GM18526 (cell line): ENCODE results near the gene SHC4.

Source experiments
- POLR2A ChIP-seq: IDR thresholded peaks from 3 replicates; pipeline ENCODE4 v1.6.1; 2011; ENCODE audit not compliant: insufficient read length; ENCODE audit errors: extremely low read depth

The SHC4 gene

DNA sequence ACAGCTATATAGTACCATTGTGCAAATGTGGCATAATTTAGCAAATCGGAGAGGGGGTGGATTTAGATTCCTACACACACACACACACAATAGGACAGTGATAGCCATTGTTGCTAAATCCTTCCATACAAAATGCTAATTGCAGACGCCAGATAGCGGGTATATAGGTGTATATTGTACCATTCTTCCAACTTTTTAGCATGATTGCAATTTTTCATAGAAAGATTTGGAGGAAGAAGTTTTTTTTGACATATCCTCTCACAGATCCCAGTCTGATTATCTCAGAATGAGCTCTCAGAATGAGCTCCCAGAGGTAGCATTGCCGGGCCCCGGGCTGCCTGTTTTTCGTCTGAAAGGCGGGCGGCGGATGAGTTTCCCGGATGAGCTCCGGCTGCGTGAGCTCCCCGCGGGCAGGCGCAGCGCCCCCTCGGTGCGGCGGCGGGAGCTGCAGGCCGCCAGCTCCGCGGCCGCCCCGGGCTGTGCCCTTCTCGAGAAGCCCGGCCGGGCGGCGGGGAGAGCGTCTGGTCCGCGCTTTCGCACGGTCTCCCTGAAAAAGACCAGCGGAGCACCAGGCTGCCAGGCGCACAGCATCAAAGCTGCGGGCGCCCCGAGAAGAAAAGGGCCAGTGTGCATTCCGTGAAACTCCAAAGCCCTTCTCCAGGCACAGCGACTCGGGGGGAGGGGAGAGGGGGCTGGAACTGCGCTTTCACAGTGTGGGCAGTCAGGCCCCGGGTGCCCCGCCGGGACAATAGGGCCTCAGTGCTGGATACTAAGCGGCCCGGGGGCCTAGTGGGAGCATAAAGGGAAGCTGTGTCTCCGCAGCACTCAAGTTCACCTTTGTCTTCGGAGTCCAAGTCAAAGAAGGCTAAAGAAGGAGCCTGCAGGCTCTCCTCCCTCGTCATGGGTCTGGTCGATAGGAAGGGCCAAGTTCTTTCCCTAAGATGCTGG is 12.0 kb upstream of the SHC4 start:
- no peak for TF ChIP-seq POLR2A

DNA sequence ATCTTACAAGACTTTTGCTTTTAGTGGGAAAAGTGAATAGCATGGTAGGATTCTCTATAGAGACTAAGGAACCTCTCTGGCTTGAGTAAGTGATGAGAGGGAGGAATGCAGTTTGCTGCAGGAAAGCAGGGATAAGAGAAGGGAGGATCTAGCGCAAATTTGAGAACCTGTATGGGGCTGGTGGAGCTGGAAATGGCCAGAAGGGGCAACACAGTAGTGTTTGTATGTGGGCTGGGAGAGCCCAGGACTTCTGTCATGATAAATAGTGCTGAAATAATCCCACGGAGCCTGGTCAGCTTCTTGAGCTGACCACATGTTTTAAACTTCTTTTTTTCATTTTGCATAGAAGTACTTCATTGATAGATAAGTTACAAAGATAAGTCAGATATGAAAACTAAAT is 11.2 kb upstream of the SHC4 start:
- TF ChIP-seq POLR2A = no peak

DNA sequence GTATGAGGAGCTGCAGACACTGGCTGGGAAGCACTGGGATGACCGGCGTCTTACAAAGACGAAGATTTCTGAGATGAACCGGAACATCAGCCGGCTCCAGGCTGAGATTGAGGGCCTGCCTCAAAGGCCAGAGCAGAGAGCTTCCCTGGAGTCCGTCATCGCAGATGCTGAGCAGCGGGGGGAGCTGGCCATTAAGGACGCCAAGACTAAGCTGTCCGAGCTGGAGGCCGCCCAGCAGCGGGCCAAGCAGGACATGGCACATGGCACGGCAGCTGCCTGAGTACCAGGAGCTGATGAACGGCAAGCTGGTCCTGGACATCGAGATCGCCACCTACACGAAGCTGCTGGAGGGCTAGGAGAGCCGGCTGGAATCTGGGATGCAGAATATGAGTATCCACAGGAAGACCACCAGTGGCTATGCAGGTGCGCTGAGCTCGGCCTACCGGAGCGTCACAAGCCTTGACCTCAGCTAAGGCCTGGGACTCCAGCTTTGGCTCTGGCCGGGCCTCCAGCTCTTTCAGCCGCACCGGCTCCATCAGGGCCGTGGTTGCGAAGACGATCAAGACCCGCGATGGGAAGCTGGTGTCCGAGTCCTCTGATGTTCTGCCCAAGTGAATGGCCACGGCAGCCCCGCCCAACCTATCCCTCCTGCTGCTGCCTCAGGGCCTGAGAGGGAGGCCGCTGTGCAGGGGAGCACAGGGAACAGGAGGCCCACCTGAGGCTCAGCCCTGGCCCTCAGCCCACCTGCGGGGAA is 9.2 kb upstream of the SHC4 start:
- no peak for TF ChIP-seq POLR2A

DNA sequence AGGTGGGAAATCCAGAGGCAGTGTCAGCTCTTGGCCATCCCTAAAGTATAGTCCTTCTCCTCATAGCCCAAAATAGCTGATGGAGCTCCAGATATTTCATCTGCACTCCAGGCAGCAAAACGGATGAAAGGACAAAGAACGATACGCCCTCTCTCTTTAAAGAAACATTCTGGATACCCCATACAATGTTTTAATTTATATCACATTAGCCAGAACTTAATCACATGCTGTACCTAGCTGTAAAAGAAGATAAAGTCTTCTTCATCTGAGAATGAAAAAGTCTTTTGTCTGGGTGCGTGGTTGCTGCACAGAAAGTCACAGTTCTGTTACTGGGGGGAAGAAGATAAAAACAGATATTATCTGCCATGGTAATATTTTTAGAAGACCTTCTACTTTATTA is 4.3 kb upstream of the SHC4 start:
- TF ChIP-seq POLR2A = no peak

- no peak for TF ChIP-seq POLR2A
Observed at GRCh38 chr15:48967336-48967735, 3.6 kb upstream of the SHC4 start.

DNA sequence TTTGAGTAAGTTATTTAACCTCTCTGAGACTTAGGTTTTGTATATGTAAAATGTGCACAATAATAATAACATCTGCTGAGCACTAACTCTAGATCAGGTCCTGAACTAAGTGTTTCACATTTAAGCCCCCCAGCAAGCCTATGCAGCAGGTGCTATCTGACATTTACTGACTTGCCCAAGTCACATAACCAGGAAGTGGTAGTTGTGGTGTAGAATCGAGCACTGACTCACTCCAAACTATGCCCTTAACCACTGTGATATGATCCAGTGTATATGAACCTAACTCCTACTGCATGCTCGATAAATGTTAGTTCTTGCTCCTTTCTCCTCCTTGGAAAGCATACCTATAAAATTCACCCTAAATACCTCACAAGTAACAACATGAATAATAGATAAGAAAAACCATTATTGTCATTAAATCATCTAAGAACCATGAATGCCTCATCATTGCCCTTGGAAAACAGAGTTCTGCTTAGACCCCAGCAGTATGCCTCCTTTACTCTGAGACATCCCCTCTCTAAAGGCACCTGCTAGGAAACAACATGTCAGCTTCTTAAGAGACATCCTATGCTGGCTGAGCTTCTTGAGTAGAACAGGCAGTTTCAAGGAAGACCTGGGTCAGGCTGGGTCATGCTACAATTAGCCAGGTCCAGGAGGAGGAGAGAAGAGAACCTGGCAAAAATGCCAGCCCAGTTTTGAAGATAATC is 3.0 kb upstream of the SHC4 start:
- no peak for TF ChIP-seq POLR2A

DNA sequence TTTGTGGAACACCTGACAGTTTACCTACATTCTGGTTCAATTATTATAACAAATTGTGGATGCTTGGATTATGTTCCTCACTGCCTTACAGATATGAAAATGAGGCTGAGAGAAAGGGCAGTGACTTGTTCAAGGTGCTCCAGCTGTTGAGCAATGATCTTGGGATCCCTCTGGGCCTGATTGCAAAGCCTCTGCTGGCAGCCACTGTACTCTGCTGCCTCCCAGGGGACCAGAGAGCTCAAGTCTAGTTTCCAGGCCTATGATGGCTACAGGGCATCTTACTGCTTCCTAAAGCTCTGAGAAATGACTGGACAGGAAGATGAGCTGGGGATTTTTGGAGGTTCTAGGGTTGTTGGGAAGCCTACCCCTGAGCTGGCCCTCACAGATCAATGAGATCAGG is 2.3 kb upstream of the SHC4 start:
- TF ChIP-seq POLR2A = no peak

DNA sequence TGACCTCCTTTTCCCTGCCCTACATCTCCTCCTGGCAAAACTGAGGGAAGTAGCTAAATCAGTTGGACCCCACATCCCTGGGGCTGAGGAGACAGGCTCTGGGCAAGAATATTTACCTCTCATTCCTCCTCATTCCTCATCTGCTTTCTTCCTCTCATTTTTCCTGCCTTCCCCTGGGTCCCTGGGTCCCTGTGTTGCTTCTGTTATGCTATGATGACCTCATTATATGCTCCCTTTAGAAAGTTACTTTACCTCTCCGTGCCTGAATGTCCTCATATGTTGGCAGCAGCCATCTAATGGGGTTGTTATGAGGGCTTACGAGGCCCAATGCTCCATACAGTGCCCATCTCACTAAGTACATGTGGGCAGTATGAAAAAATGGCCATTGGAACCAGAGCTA is 1.2 kb upstream of the SHC4 start:
- no peak for TF ChIP-seq POLR2A

DNA sequence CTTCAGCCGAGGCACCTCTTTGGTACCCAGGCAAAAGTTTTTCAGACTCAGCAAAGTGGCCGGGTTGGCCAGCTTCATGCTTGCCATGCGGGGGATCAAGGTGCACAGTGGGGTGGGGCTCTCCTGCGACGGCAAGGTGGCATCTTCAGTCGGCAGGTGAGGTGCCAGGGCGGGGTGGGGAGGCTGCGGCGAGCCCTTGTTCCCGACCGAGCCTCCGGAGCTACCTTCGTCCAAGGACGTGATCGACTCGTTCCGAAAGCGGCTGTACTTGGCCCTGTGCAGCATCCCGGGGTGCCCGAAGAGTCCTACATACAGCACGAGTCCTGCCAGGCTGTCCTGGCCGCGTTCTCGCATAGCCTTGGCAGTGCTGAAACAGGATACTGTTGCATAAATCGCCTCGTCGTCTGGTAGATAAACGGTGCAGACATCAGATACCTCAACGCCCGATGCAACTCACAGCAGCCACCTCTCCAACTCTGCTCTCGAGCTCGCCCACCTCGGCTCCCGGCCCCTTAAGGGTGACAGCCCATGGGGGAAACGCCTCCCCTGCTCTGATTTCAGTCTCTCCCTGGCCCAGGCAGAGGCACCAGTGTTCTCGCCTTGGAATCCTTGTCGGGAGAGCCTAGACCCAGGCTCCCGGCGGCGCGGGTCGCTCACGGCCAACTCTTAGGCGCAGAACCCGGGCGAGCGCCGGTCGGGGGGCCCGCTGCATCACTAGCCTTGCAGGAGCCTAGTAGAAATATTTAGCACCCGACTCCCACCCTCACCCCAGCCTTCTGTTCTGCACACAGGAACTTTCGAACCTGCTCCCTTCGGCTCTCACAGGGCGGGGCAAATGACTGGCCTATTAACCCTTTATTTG is 826 bp downstream of the SHC4 start:
- TF ChIP-seq POLR2A = no peak

DNA sequence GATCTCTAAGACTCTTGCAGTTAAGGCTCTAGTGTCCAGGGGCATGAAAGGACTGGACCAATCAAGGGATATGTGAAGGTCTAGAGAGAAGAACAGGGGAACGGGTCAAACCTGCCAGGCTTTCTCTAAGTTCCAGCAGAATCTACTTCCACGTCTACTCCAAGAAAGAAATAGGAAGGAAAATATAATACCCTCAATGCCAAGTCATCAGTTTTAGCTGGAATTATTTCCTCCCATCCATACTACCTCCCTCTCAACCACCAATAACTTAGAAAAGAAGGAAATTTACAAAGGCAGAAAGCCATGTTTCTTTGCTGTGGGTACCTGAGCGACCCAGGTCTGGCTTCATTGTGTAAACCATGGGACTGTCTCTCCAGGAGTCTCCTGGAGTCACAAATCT is 7.8 kb downstream of the SHC4 start:
- TF ChIP-seq POLR2A = no peak

- TF ChIP-seq POLR2A = no peak
Observed at GRCh38 chr15:48955370-48955769, 8.3 kb downstream of the SHC4 start.

GRCh38 chr15:48954538-48954937 is 9.2 kb downstream of the SHC4 start:
- TF ChIP-seq POLR2A = no peak

GRCh38 chr15:48946840-48947187 is 16.9 kb downstream of the SHC4 start:
- no peak for TF ChIP-seq POLR2A

GRCh38 chr15:48946074-48946839 is 17.5 kb downstream of the SHC4 start:
- no peak for TF ChIP-seq POLR2A
